ENCODE measurements around the gene AGAP1.

AGAP1 gene

GRCh38 chr2:236162031-236162845 lies 668.4 kb downstream of the AGAP1 start:
- no peak for DNase-seq
- ATAC-seq = no peak

- no peak for ATAC-seq
Measured at GRCh38 chr2:236162882-236163470, 669.1 kb downstream of the AGAP1 start.

GRCh38 chr2:236163471-236164200 lies 669.8 kb downstream of the AGAP1 start:
- no peak for ATAC-seq
- DNase-seq = no peak

More at GRCh38 chr2:236162882-236163470, 669.1 kb downstream of the AGAP1 start:
- DNase-seq = no peak

GRCh38 chr2:236164201-236164924 lies 670.5 kb downstream of the AGAP1 start:
- ATAC-seq = no peak

GRCh38 chr2:236164925-236165841 lies 671.3 kb downstream of the AGAP1 start:
- ATAC-seq (no peak), DNase-seq (no peak)

More at GRCh38 chr2:236164201-236164924, 670.5 kb downstream of the AGAP1 start:
- no peak for DNase-seq

- no peak for DNase-seq
- no peak for ATAC-seq
Measured at GRCh38 chr2:236165842-236166795, 672.3 kb downstream of the AGAP1 start.

- DNase-seq (no peak), ATAC-seq (no peak)
Measured at GRCh38 chr2:236166796-236167296, 673.0 kb downstream of the AGAP1 start.

GRCh38 chr2:236167297-236168109 lies 673.7 kb downstream of the AGAP1 start:
- DNase-seq (no peak), ATAC-seq (peak; percentile 10)

- ATAC-seq = no peak
- no peak for DNase-seq
Measured at GRCh38 chr2:236168110-236169080, 674.6 kb downstream of the AGAP1 start, which contains the start of gene GBX2. TSS of gene GBX2 (minus strand) at chr2:236168386. CDS start at chr2:236167971, 415 bp downstream.

- DNase-seq (no peak), ATAC-seq (no peak)
Measured at GRCh38 chr2:236169151-236169721, 675.4 kb downstream of the AGAP1 start.

- DNase-seq (no peak), ATAC-seq (no peak)
Measured at GRCh38 chr2:236169741-236170589, 676.1 kb downstream of the AGAP1 start.

GRCh38 chr2:236170590-236171165 lies 676.8 kb downstream of the AGAP1 start:
- DNase-seq (no peak), ATAC-seq (no peak)

- ATAC-seq (no peak), DNase-seq (no peak)
Measured at GRCh38 chr2:236171181-236171679, 677.4 kb downstream of the AGAP1 start.

- DNase-seq (no peak), ATAC-seq (no peak)
Measured at GRCh38 chr2:236171680-236172254, 677.9 kb downstream of the AGAP1 start.
